HEK293 (cell line): ENCODE measurements around the gene LOX.
"Not testable (repeated sequence)": the region's sequence is repeated elsewhere in the genome, so short reads cannot be mapped to it uniquely, and the experiment has no call there.

Experiments used
- CTCF ChIA-PET: fragments of 350-600 bp; formaldehyde crosslinking; extraction: SDS; loops from one replicate; lab custom pipeline; 2021; ENCODE audit warnings: antibody characterized with exemption; lab: Yijun Ruan, JAX
- POLR2A ChIA-PET: fragments of 300-600 bp; formaldehyde crosslinking; extraction: SDS; loops from one replicate; lab custom pipeline; 2020; ENCODE audit warnings: antibody characterized with exemption, inconsistent platforms; lab: Yijun Ruan, JAX
- H3K27ac ChIP-seq: fragments of 200-500 bp; sonication (Bioruptor generic); 2 replicates; pipeline ENCODE4 v1.5.1; 2014; ENCODE audit warnings: low read depth, low read length, control low read depth, inconsistent platforms; ENCODE audit errors: extremely low read depth
- H3K36me3 ChIP-seq, 2 experiments: fragments of 200-500 bp in 1 of 2; sonication (Bioruptor generic) in 1 of 2; 1 replicate in 1 of 2; 2 replicates in 1 of 2; pipeline ENCODE4 v1.5.1; 2014 to 2017; ENCODE audit warnings: inconsistent platforms in 2 of 2, low read length in 2 of 2; ENCODE audit not compliant: control insufficient read depth in 2 of 2, insufficient read depth in 1 of 2
- H3K4me1 ChIP-seq: fragments of 200-500 bp; sonication (Bioruptor generic); 2 replicates; pipeline ENCODE4 v1.5.1; 2014; ENCODE audit warnings: mild to moderate bottlenecking, low read length, inconsistent platforms; ENCODE audit not compliant: control insufficient read depth, insufficient read depth
- H3K4me3 ChIP-seq: 2 replicates; pipeline ENCODE4 v1.5.1; 2011; ENCODE audit warnings: low read depth, mild to moderate bottlenecking, control low read depth, low read length, moderate library complexity
- H3K9me3 ChIP-seq: fragments of 200-500 bp; sonication (Bioruptor generic); 2 replicates; pipeline ENCODE4 v1.5.1; 2014; ENCODE audit warnings: low read depth, low read length, inconsistent platforms; ENCODE audit not compliant: control insufficient read depth, insufficient read depth
- MEIS1 ChIP-seq: sonication (generic); formaldehyde crosslinking; IDR thresholded peaks from 2 replicates; pipeline ENCODE4 v1.8.1; 2022; ENCODE audit warnings: missing genetic modification reagents, mild to moderate bottlenecking, borderline replicate concordance
- ZBTB17 ChIP-seq: fragments of 450-650 bp; formaldehyde crosslinking; IDR thresholded peaks from 2 replicates; pipeline ENCODE4 v1.5.1; 2016; ENCODE audit warnings: missing biosample characterization, missing genetic modification characterization
- ZBTB48 ChIP-seq: fragments of 450-650 bp; formaldehyde crosslinking; IDR thresholded peaks from 2 replicates; pipeline ENCODE4 v1.5.1; 2016; ENCODE audit warnings: missing biosample characterization, missing genetic modification characterization
- ZBTB7A ChIP-seq: fragments of 450-650 bp; formaldehyde crosslinking; IDR thresholded peaks from 2 replicates; pipeline ENCODE4 v1.5.1; 2016; ENCODE audit warnings: low read depth, missing biosample characterization, missing genetic modification characterization
- ZFP3 ChIP-seq: fragments of 450-650 bp; formaldehyde crosslinking; IDR thresholded peaks from 2 replicates; pipeline ENCODE4 v1.5.1; 2016; ENCODE audit warnings: low read depth, missing biosample characterization, missing genetic modification characterization
- ZNF133 ChIP-seq: fragments of 450-650 bp; formaldehyde crosslinking; IDR thresholded peaks from 2 replicates; pipeline ENCODE4 v1.5.1; 2016; ENCODE audit warnings: missing biosample characterization, missing genetic modification characterization
- ZNF146 ChIP-seq: fragments of 450-650 bp; formaldehyde crosslinking; IDR thresholded peaks from 2 replicates; pipeline ENCODE4 v1.5.1; 2016; ENCODE audit warnings: missing biosample characterization, missing genetic modification characterization
- ZNF169 ChIP-seq: fragments of 450-650 bp; formaldehyde crosslinking; IDR thresholded peaks from 2 replicates; pipeline ENCODE4 v1.5.1; 2016; ENCODE audit warnings: missing biosample characterization, missing genetic modification characterization
- ZNF202 ChIP-seq: fragments of 450-650 bp; formaldehyde crosslinking; IDR thresholded peaks from 2 replicates; pipeline ENCODE4 v1.5.1; 2016; ENCODE audit warnings: missing biosample characterization, missing genetic modification characterization, borderline replicate concordance
- ZNF214 ChIP-seq: fragments of 450-650 bp; formaldehyde crosslinking; IDR thresholded peaks from 2 replicates; pipeline ENCODE4 v1.5.1; 2017; ENCODE audit warnings: missing biosample characterization, mild to moderate bottlenecking, missing genetic modification characterization, borderline replicate concordance
- ZNF223 ChIP-seq: fragments of 450-650 bp; formaldehyde crosslinking; IDR thresholded peaks from 2 replicates; pipeline ENCODE4 v1.5.1; 2016; ENCODE audit warnings: missing biosample characterization, missing genetic modification characterization
- ZNF266 ChIP-seq: fragments of 450-650 bp; formaldehyde crosslinking; IDR thresholded peaks from 2 replicates; pipeline ENCODE4 v1.5.1; 2016; ENCODE audit warnings: missing biosample characterization, missing genetic modification characterization, low read depth
- ZNF311 ChIP-seq: fragments of 450-650 bp; formaldehyde crosslinking; IDR thresholded peaks from 2 replicates; pipeline ENCODE4 v1.5.1; 2017; ENCODE audit warnings: missing biosample characterization, missing genetic modification characterization, borderline replicate concordance
- ZNF501 ChIP-seq: fragments of 450-650 bp; formaldehyde crosslinking; IDR thresholded peaks from 2 replicates; pipeline ENCODE4 v1.5.1; 2016; ENCODE audit warnings: missing biosample characterization, missing genetic modification characterization
- ZNF549 ChIP-seq: fragments of 450-650 bp; IDR thresholded peaks from 2 replicates; pipeline ENCODE4 v1.5.1; 2018; ENCODE audit warnings: missing biosample characterization, missing genetic modification characterization, mild to moderate bottlenecking, inconsistent platforms, moderate library complexity
- ZNF555 ChIP-seq: fragments of 450-650 bp; formaldehyde crosslinking; conservative IDR thresholded peaks from 2 replicates; pipeline ENCODE4 v1.5.1; 2017; ENCODE audit warnings: missing biosample characterization, mild to moderate bottlenecking, missing genetic modification characterization, inconsistent platforms
- ZNF791 ChIP-seq: fragments of 450-650 bp; formaldehyde crosslinking; IDR thresholded peaks from 2 replicates; pipeline ENCODE4 v1.5.1; 2016; ENCODE audit warnings: missing biosample characterization, missing genetic modification characterization
- TF ChIP-seq, protein P1 (sequence below): fragments of 450-650 bp; formaldehyde crosslinking; IDR thresholded peaks from 2 replicates; pipeline ENCODE4 v1.5.1; 2017; ENCODE audit warnings: missing biosample characterization, missing genetic modification characterization
- TF ChIP-seq, protein P2 (sequence below): fragments of 450-650 bp; formaldehyde crosslinking; IDR thresholded peaks from 2 replicates; pipeline ENCODE4 v1.5.1; 2017; ENCODE audit warnings: missing biosample characterization, missing genetic modification characterization
- TF ChIP-seq, protein P3 (sequence below): fragments of 450-650 bp; formaldehyde crosslinking; IDR thresholded peaks from 2 replicates; pipeline ENCODE4; 2016; ENCODE audit warnings: missing biosample characterization, missing genetic modification characterization
- TF ChIP-seq, protein P4 (sequence below): fragments of 450-650 bp; formaldehyde crosslinking; IDR thresholded peaks from 2 replicates; pipeline ENCODE4 v1.5.1; 2016; ENCODE audit warnings: missing biosample characterization, missing genetic modification characterization

Gene LOX

DNA sequence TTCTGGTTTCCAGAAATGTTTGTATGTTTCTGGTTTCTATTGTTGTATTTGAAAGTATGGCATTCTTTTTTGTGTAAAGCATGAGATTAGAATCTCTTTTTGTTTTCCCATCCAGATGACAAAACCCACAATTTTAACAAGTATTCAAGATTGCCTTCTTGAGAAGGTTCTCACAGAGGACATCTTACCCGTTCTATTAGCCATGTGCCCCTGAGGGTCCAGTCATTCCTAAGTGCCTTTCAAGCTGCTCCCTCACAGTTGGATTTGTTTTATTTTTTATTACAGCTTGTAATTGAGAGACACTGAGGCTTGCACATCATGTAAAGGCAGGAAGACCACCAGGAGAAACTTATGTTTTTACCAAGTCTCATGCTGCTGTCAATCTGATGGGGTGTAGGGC lies 19.3 kb upstream of the LOX start (continued):
- TF ChIP-seq, protein P1, sequence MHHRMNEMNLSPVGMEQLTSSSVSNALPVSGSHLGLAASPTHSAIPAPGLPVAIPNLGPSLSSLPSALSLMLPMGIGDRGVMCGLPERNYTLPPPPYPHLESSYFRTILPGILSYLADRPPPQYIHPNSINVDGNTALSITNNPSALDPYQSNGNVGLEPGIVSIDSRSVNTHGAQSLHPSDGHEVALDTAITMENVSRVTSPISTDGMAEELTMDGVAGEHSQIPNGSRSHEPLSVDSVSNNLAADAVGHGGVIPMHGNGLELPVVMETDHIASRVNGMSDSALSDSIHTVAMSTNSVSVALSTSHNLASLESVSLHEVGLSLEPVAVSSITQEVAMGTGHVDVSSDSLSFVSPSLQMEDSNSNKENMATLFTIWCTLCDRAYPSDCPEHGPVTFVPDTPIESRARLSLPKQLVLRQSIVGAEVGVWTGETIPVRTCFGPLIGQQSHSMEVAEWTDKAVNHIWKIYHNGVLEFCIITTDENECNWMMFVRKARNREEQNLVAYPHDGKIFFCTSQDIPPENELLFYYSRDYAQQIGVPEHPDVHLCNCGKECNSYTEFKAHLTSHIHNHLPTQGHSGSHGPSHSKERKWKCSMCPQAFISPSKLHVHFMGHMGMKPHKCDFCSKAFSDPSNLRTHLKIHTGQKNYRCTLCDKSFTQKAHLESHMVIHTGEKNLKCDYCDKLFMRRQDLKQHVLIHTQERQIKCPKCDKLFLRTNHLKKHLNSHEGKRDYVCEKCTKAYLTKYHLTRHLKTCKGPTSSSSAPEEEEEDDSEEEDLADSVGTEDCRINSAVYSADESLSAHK (tag by site-specific recombination): no peak
- TF ChIP-seq, protein P2, sequence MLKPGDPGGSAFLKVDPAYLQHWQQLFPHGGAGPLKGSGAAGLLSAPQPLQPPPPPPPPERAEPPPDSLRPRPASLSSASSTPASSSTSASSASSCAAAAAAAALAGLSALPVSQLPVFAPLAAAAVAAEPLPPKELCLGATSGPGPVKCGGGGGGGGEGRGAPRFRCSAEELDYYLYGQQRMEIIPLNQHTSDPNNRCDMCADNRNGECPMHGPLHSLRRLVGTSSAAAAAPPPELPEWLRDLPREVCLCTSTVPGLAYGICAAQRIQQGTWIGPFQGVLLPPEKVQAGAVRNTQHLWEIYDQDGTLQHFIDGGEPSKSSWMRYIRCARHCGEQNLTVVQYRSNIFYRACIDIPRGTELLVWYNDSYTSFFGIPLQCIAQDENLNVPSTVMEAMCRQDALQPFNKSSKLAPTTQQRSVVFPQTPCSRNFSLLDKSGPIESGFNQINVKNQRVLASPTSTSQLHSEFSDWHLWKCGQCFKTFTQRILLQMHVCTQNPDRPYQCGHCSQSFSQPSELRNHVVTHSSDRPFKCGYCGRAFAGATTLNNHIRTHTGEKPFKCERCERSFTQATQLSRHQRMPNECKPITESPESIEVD (tag by site-specific recombination): no peak

DNA sequence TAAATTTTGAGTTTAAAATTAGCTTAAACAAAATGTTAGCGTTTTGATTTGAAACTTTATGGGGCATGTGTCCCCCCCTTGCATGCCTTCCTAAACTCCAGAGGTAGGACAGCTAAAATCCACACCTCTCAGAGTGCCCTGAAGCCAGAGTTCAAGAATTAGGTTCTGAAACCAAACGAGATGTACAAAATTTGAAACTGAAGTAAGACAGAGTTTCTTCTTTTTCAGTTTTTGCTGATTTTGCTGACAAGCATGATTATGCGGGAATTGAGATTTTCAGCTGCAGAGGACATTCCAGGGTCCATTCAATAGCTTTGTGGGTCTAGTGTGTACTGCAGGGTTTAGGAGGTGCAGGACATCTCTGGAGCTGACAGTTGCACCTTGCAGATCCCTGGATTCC lies 17.1 kb upstream of the LOX start:
- H3K9me3 ChIP-seq: no peaks in the 10 kb centered on the region
- CTCF ChIA-PET: interaction anchor here (1.0 to 1.5 kb wide), 3 partner anchors 18 to 62 kb away, joined by 3 to 6 read pairs (median 5); no protein-coding TSS in a partner anchor
- TF ChIP-seq ZNF549 (tag by site-specific recombination): no peak
- TF ChIP-seq ZNF501 (tag by site-specific recombination): no peak
- TF ChIP-seq, protein P3, sequence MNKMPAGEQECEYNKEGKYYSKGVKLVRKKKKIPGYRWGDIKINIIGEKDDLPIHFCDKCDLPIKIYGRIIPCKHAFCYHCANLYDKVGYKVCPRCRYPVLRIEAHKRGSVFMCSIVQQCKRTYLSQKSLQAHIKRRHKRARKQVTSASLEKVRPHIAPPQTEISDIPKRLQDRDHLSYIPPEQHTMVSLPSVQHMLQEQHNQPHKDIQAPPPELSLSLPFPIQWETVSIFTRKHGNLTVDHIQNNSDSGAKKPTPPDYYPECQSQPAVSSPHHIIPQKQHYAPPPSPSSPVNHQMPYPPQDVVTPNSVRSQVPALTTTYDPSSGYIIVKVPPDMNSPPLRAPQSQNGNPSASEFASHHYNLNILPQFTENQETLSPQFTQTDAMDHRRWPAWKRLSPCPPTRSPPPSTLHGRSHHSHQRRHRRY (tag by site-specific recombination): no peak
- no peak for TF ChIP-seq ZNF266 (tag by site-specific recombination)
- TF ChIP-seq ZNF146 (tag by site-specific recombination): no peak
- no peak for TF ChIP-seq ZBTB7A (tag by site-specific recombination)
- no peak for TF ChIP-seq ZNF791 (tag by site-specific recombination)
- TF ChIP-seq, all 188 proteins: peak for 0
- no peak overlapping the region for H3K4me3 ChIP-seq
- no peak overlapping the region for H3K27ac ChIP-seq
- H3K4me1 ChIP-seq: no peaks in the 10 kb centered on the region
- POLR2A ChIA-PET: no interaction called here
- H3K36me3 ChIP-seq: no peaks in the 10 kb centered on the region

DNA sequence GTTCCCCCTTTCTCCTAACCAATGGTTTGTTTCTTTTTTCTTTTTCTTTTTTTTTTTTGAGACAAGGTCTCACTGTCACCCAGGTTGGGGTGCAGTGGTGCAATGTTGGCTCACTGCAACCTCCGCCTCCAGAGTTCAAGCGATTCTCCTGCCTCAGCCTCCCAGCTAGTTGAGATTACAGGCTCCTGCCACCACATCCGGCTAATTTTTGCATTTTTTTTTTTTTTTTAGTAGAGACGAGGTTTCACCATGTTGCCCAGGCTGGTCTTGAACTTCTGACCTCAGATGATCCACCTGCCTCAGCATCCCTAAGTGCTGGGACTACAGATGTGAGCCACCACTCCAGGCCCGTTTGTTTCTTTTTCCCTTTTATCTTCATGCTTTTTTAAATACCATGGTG lies 16.2 kb upstream of the LOX start:
- H3K36me3 ChIP-seq, H3K4me3 ChIP-seq, H3K27ac ChIP-seq, H3K9me3 ChIP-seq, H3K4me1 ChIP-seq, POLR2A ChIA-PET: not testable (repeated sequence)
- CTCF ChIA-PET: interaction anchor here (1.0 to 2.9 kb wide), 4 partner anchors 13 to 62 kb away, joined by 3 to 13 read pairs (median 6); no protein-coding TSS in a partner anchor

DNA sequence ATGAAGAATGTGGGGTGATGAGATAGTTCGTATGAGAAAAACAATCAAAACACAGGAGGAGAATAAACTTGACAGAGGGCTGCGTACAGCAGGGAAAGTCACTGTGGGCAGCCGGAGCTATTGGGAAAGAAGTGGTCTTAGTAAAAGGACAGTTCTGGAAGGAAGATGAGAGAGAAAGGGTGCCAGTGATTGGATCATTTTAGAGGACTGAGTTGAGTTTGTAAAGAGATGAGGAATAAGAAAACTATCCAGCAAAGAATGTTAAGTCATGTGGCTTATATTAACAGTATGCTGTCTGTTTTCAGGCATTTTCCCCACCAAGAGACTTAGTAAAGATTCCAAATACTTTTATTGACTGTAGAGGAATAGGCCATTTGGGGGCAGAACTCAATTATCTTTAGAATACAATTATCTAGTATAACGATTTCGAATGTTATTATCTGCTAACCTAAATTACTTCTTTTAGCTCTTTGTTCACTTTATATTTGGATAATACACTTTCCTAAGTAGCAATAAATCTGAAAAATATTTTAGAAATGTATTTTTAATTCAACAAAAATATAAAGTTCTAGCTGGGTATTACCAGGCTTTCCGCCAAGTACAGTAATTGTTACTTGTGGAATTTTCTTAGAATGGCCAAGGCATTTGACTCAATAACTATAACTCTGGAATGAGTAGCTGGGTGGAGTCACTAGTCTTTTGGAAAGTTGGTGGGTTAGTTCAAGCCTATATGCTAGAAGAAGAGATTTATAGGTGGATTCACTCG lies 15.5 kb upstream of the LOX start:
- ChIA-PET CTCF (interaction anchor here (0.5 to 2.9 kb wide), 4 partner anchors 8 to 62 kb away, joined by 3 to 21 read pairs (median 10); no protein-coding TSS in a partner anchor), POLR2A (no interaction called here)
- Histone ChIP-seq H3K9me3 (no peaks in the 10 kb centered on the region), H3K4me3 (no peak overlapping the region), H3K36me3 (no peaks in the 10 kb centered on the region), H3K4me1 (no peaks in the 10 kb centered on the region), H3K27ac (no peak overlapping the region)
- no peak for TF ChIP-seq ZNF202 (tag by site-specific recombination)
- TF ChIP-seq ZNF223: no peak
- no peak for TF ChIP-seq ZNF133 (tag by site-specific recombination)
- TF ChIP-seq MEIS1 (CRISPR knock-in tag): no peak
- TF ChIP-seq, protein P4, sequence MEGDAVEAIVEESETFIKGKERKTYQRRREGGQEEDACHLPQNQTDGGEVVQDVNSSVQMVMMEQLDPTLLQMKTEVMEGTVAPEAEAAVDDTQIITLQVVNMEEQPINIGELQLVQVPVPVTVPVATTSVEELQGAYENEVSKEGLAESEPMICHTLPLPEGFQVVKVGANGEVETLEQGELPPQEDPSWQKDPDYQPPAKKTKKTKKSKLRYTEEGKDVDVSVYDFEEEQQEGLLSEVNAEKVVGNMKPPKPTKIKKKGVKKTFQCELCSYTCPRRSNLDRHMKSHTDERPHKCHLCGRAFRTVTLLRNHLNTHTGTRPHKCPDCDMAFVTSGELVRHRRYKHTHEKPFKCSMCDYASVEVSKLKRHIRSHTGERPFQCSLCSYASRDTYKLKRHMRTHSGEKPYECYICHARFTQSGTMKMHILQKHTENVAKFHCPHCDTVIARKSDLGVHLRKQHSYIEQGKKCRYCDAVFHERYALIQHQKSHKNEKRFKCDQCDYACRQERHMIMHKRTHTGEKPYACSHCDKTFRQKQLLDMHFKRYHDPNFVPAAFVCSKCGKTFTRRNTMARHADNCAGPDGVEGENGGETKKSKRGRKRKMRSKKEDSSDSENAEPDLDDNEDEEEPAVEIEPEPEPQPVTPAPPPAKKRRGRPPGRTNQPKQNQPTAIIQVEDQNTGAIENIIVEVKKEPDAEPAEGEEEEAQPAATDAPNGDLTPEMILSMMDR (tag by site-specific recombination): no peak
- no peak for TF ChIP-seq ZNF555 (tag by site-specific recombination)
- TF ChIP-seq ZNF169 (tag by site-specific recombination): no peak
- no peak for TF ChIP-seq ZNF214 (tag by site-specific recombination)
- no peak for TF ChIP-seq ZNF266 (tag by site-specific recombination)
- no peak for TF ChIP-seq ZFP3 (tag by site-specific recombination)
- no peak for TF ChIP-seq ZBTB48 (tag by site-specific recombination)
- no peak for TF ChIP-seq ZNF311 (tag by site-specific recombination)
- TF ChIP-seq ZBTB17 (tag by site-specific recombination): no peak
